T follicular helper cell (primary cell): ENCODE results near the gene NANOS1.

ENCODE experiments used
- DNase-seq: peaks from one replicate; pipeline ENCODE4 v3.0.0-alpha.2; 2020; ENCODE audit warnings: low read depth

The NANOS1 gene

DNA sequence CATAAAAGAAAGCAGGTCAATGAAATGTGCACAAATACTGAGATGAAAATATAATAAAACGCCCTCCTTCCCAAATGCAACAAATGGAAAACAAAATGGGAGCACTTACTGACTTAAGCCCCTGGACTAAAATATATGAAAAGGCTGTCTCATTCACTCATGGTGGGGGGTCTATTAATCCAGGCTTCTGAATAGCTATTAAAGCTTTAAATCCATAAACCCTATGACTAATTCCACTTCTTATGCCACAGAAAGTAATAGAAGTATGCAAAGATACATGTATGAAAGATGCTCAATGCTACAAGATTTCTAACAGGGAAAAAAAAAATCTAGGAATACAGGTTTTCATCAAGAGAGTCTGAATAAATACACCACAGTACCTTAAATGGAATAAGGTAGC is 30.6 kb downstream of the NANOS1 start:
- DNase-seq, result no peak

DNA sequence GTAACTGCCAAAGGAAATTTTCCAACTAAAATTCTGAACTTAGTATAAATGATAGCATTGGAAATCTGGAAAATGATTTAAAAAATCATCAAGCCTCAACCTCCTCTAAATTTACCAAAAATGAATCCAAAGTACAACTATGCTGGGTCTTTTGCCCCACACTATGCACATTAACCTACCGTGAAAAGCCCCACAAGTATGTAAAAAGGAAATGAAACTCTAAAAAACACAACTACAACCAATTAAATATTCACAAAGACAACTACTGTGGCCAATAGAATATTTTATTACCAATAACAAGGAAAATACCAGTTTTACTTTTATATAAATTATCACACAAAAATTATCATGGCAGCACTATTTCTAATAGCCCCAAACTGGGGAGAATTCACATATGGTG is 31.8 kb downstream of the NANOS1 start:
- no peak for DNase-seq

DNA sequence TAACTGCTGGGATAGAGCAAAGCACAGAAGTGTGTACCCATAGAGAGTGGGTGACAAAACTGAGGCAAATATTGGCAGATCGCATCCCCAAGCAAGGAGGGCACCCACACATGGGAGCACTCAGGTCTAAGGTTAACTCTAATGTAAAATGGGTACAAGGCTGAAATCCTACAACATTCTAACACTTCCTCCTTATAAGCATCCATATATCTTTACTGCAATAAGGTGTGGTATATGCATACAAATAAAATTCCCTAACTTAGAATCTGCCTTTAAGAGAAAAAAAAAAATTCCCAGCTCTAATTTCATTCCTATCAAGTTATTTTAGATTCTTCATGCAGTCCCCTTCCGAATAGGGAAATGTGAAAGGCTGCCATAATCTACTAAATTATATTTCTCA is 32.4 kb downstream of the NANOS1 start:
- DNase-seq, result no peak

DNA sequence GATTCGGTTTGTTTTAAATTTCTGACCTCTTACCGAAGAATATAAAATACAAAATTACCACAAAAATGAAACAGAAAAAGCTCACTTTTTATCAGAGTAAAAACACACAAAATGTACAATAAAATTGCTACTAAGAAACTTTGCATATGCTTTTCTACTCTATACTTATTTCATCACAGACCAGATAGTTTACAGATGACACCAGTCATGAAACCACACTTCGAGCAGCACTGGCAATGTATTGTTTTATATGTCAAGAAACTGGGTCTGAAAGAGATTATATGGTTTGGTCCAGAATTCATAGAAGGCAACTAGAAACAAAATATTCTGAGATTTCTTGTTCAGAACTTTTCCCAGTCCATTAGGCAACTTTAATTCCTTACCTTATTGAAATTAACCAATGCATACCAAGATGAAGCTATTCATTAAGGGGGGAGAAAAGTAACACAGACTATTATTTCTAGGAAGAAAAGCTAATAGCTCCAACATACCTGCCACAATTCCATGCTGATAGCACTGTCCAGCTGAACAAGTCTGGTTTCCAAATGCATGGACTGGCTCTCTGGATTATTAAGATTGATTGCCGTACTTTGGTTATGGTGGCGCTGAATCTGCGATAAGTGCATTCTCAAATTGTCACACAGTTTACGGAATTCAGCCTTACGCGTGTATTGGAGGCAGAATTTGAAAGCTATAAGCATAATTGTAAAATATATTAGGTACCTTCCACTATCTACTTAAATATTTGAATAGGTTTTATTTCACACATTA is 41.1 kb downstream of the NANOS1 start:
- no peak for DNase-seq

DNA sequence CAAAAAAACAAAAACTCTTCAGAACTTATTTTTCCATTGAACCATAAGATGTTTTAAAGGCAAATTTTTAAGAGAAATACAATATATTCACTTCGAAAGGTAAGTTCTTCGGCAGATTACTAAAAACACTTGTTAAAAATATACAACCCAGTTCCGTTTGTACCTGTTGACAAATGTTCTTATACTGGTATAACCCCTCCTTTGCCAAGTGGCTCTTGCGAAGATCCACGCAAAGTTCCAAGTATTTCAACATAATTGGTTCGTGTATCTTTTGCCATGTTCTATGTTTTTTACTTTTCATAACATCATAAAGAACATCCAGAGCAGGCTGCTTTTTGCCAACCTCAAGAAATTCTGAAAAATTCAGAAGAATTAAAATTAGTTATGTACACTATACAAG is 44.1 kb downstream of the NANOS1 start:
- no peak for DNase-seq

DNA sequence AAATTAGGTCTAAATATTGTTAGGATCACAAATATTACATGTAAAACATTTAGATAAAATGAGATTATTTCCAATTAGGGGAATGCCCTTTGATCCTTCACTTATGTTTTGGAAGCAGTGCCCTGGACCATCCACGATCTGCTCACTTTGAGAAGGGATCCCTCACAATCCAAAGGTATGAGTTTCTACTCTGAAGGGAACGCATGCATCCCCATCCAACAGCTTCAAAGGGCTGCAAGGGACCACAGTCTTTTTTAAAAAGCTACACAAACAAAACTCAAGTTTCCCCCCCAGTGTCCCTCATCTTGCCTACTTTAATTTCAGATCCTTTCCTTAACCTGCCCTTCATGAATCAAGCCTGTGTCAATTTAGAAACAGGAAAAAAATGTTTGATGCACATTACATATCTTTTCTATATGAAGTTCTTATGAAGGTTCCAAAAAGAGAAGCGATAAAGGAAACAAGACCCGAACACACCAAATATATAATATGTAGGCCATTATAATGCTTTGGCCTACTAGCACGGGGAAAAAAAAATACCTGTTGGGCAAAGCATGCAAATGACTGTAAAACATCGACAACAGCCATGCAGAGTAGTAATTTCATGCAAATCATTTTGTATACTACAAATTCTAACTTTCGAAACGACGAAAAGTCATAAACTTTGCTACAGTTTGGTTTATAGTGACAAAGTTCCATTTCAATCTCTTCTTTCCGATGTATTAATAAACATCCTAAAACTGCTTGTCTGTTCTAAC is 49.1 kb downstream of the NANOS1 start:
- no peak for DNase-seq

DNA sequence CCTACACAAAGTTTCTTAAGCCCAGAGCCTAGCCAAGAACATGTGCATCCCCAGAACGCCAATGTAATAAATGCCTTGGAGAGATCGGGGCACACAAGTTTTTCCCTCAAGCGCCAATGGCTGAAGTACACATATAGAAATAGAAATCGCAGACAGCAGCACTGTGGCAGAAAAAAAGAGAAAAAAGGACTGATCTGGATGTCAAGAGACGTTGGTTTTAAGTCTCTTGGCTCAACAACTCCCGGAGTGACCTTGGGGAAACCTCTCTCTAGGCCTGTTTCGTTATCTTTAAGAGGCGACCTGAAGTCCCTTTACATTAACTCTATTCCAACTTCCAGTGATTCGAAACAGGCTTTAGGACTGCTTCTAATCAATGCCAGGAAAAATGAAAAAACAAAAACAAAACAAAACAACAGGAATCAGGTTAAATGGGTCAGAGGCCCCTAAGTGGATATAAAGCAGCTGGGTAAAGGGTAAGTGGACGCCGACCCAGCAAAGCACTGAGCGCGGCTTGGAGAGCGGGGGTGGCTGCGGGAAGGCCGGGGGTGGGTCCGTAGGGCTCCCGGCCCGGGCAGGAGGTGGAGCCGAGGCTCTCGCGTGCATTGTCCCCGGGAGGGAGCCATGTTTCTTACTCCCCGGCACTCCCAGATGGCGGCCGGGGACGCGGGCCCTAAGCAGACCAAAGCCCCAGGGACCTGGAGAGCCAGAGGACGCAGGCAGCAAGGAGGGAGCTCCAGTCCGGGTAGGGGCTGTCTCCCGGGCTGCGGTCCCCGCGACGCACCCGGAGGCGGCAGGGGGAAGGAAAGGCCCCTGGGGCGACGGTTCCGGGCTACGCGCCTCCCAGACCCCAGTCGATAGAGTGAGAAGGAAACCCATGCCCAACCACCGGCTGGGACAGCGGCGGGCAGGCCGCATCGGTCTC is 50.3 kb downstream of the NANOS1 start:
- DNase-seq, result peak; percentile 41

DNA sequence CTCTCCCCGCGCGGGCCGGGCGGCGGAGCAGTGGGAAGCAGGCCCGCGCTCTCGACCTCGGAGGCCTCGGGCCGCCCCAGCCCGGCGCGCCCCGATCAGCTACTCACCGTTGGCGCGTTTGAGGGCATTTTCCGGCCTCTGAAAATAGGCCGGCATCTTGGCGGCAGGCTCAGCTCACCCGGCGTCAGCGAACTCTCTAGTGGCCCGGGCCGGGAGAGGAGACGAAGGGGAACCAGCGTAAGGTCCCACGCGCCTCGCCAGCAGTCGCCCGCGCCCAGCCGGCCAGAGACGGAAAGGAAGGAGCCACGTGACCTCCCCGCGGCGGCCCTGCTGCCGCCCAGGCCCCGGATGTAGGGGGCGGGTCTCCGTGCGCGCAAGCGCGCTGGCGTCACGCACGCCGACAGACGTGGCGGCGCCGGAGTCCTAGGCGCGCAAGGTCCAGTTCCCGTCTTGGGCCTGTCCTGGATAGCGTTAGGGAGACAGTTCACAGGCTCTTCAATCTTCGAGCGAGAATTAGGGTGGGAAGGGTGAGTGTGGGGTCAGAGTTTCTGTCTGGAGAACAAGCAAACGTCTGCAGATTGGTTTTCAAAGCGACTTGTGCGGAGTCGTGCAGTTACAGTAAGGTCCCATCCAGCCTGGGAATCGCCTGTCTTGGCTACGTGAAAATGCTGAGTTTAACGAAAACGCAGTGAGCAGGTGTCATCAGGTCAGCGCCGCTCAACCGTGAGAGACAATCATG is 51.2 kb downstream of the NANOS1 start, which contains the start of gene EIF3A:
TSS of gene EIF3A (minus strand) at position 297 of the 739 bp plus-strand sequence. CDS start at position 156, 141 bp downstream.
- peak; percentile 85 for DNase-seq
